ENCODE results near the gene AKAP17A. TPM values are rescaled to one million over a fixed set of nuclear protein-coding genes. Genes with fewer than 3 reads are reported as not detected.

Gene AKAP17A
- total and polyA plus RNA-seq, 2 of the 8 experiments (the other 6 are each of a cell fraction or from before 2014, with no cell fraction given): 14.0 to 41.2 TPM

DNA sequence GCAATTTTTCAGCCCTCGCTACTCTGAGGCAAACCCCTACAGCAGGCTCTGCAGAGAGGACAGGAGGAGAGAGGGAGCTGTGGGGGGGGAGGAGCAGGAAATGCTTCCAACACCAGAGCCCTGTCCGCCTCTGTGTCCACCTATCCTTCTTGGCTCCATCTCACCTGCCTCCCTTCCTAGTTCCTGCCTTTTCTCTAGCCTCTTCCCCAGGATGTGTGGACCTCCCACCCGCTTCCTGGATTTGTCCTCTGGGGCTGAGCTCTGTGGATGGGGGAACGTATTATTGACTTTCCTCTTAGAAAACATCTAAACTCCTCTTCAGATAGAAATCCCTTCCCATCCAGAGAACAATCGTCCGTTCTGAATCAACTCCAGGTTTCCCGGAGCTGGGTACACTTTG, 37.8 kb downstream of the AKAP17A start (continued):
- TF ChIP-seq, protein P1, sequence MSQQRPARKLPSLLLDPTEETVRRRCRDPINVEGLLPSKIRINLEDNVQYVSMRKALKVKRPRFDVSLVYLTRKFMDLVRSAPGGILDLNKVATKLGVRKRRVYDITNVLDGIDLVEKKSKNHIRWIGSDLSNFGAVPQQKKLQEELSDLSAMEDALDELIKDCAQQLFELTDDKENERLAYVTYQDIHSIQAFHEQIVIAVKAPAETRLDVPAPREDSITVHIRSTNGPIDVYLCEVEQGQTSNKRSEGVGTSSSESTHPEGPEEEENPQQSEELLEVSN (IDR thresholded peaks at IDR 0.05): no peak
- TF ChIP-seq CBX8 (IDR thresholded peaks at IDR 0.05; ENCODE audit: borderline replicate concordance, low read depth, low read length): no peak
- no peak for TF ChIP-seq SRF (IDR thresholded peaks at IDR 0.05; ENCODE audit: low read depth, low read length)
- TF ChIP-seq EGR1 (IDR thresholded peaks at IDR 0.05; ENCODE audit: borderline replicate concordance, low read depth, low read length): no peak

All from H1 (cell line).